NT2/D1 (cell line): ENCODE data around the gene SPDYE4.

Experiments
- YY1 ChIP-seq: IDR thresholded peaks from 2 replicates; pipeline ENCODE4 v1.6.1; 2011; ENCODE audit not compliant: insufficient read length, insufficient read depth
- ZNF274 ChIP-seq: IDR thresholded peaks from 2 replicates; pipeline ENCODE4 v1.6.1; 2011; ENCODE audit warnings: mild to moderate bottlenecking, low read depth, low read length

DNA sequence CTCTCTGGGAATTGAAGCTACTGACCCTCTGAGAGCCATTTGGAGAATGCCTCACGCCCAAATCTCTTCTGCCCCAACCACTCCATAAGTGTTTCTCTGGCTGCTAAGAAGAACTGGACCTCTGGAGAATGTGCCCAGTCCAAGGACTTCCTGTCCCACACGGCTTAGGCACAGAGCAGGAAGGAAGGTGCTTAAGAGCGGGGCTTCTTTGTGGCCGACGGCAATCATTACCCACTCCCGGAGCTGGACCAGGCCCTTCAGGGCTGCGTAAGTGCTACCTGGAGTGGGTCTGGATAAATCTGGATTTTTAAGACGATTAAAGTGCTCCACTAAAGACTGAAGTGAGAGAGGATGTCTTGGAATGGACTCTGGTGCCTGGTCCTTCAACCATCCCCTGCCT, 15.5 kb downstream of the SPDYE4 start:
- TF ChIP-seq YY1: no peak
- TF ChIP-seq ZNF274: no peak
